Activated CD4-positive, alpha-beta T cell treated with anti-CD3 and anti-CD28 coated beads, Interleukin-2, amount 50 U/mL, for 1 hour (primary cell): ENCODE measurements around the gene LIMA1.
A peak's percentile ranks its signal among the peaks of the same experiment; 100 is the strongest.
"Not testable (repeated sequence)": the region's sequence is repeated elsewhere in the genome, so short reads cannot be mapped to it uniquely, and the experiment has no call there.

ENCODE experiments used
- DNase-seq: peaks from one replicate; pipeline ENCODE4 v3.0.0-alpha.2; 2020

The LIMA1 gene

GRCh38 chr12:50185301-50185895 lies 97.9 kb downstream of the LIMA1 start:
- no peak for DNase-seq

- DNase-seq = no peak
Observed at GRCh38 chr12:50184261-50184660, 99.1 kb downstream of the LIMA1 start.

DNA sequence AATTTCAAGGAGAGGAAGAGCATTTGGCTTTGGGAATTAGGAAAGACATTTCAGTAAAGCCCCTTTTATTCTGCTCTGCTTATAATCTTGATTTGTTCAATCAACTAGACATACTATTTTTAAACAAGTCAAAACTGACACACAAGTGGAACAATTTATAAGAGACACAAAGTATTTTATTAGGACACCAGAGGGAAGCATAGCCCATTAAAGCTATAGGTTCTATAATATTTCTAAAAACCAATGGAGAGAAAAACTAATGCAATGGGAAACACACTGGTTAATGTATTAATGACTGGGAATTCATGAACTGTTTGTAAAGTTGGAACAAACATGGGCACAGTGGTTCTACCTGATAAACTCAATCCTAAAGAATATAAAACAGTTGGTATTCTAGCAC lies 100.9 kb downstream of the LIMA1 start:
- DNase-seq = no peak

- no peak for DNase-seq
Observed at GRCh38 chr12:50181691-50182090, 101.6 kb downstream of the LIMA1 start.

GRCh38 chr12:50175716-50176026 lies 107.6 kb downstream of the LIMA1 start:
- no peak for DNase-seq

GRCh38 chr12:50174971-50175715 lies 108.2 kb downstream of the LIMA1 start:
- DNase-seq = no peak

GRCh38 chr12:50167049-50167828 lies 116.1 kb downstream of the LIMA1 start, which contains the start of gene CERS5:
CERS5 (minus strand) TSS chr12:50167369; CDS start chr12:50167297, 72 bp downstream.
- DNase-seq = peak; percentile 93

DNA sequence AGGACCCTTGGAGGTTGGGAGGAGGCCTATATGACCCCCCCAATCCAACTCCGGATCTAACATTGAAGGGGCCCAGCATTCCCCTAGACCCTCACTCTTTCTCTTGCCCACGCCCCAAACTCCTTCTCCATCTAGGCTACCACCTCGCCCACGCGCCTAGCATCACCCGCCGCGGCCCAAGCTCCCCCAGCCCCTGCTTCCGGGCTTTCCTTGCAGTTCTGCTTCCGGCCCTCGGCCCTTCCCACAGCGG lies 116.6 kb downstream of the LIMA1 start:
- DNase-seq = no peak

DNA sequence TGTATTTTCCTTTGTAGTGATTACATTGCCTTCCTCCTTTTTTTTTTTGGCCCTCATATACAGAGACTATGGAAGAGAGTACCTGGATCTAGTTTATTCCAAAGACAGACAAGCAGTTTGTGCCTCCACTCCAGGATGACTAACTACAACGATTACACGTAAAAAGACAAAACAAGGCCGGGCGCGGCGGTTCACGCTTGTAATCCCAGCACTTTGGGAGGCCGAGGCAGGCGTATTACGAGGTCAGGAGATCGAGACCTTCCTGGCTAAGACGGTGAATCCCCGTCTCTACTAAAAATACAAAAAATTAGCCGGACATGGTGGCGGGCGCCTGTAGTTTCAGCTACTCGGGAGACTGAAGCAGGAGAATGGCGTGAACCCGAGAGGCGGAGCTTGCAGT lies 118.4 kb downstream of the LIMA1 start:
- DNase-seq = no peak

GRCh38 chr12:50162230-50162629 lies 121.1 kb downstream of the LIMA1 start:
- no peak for DNase-seq

DNA sequence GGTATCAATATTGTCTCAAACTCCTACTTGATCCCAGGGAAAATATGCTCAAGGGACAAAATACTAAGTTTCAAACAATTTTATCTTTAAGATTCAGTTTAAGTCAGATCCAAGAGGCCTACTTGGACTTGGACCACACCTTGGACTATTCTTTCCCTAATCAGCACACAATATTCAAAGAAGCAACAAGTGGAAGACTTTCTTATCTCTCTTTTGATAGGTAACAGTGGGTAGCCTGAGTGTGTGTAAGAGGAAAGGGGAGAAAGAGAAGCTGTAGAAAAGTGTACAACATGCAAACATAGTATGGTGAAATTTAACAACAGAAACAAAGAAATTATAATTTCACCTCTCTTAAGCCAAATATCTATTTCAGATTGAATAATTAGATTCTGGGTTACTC lies 122.7 kb downstream of the LIMA1 start:
- DNase-seq = no peak

DNA sequence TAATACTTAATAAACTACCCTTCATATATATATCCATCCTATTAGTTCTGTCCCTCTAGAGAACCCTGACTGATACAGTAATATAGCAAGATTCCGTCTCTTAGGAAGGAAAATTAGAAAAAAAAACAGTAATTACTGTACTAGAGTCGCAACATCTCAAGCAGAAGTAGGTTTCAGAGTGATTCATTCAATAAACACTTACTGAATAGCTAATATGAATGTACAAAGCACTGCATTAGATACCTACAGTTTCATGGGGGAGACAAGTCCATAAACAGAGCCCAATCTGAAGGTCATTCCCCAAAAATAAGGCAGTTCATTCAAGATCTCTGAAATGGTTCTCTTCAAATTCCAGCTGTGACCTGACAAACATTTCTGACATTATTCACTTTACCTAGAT lies 126.1 kb downstream of the LIMA1 start:
- DNase-seq = no peak

DNA sequence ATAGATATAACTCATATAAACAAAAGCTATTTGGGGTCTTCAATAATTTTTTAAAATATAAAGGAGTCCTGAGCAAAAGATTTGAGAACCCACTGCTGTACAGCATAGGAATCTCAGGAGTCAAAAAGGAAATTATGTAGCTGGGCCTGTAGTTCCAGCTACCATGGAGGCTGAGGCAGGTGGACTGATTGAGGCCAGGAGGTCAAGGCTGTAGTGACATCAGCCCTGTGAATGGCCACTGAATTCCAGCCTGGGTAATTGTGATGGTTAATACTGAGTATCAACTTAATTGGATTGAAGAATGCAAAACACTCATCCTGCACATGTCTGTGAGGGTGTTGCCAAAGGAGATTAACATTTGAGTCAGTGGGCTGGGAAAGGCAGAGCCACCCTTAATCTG lies 126.7 kb downstream of the LIMA1 start:
- DNase-seq = no peak

DNA sequence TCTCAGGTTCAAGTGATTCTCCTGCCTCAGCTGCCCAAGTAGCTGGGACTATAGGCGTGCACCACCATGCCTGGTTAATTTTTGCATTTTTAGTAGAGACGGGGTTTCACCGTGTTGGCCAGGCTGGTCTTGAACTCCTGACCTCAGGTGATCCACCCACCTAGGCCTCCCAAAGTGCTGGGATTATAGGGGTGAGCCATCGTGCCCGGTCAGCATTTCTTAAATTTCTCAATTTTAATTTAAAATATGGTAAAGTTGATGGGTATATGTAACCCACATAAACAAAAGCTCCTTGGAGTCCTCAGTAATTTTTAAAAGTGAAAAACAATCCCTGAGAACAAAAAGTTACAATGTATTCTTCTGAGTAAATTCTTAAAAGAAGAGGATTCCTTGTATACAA lies 128.4 kb downstream of the LIMA1 start:
- DNase-seq = not testable (repeated sequence)

DNA sequence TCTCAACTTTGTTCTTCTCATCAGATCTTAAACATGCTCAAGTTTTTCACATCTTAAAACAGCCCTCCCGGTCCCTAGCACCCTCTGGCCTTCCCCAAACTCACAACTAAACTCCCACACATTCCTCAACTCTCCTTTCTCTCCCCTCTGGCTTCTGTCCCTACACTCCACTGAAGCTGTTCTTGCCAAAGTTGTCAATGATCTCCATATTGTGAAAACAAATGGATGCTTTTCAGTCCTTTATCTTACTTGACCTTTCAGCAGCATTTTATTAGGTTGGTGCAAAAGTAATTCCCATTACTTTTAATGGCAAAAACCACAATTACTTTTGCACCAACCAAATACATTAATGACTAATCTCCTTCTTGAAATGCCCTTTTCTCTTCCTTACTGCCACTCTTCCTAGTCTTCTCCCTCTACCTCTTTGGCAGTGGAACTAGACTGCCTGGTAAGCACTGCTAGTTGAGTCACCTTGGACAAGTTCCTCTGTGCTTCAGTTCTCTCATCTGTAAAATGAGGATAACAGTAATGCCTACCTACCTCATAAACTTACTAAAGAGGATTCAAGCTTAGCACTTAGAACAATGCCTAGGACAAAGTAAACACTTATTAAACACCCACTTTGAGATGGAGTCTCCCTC lies 132.2 kb downstream of the LIMA1 start:
- DNase-seq = no peak

DNA sequence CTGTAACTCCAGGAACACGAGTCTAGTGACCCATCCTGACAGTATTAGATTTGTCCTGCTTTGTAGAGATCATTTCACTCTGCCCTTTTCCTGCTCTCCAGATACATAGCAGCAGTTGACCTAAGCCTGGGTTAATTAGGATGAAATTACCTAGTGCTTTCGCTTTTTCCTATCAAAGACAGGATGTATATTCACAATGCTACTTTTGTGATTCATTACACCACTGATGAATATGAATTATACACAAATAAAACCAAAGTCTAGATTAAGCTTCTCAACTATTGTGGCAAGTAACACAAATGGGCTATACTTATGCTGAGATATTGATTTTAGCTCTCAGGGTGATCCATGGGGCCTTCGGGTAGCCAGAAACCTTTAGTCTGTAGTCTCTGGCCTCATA lies 134.0 kb downstream of the LIMA1 start:
- DNase-seq = no peak

- not testable (repeated sequence) for DNase-seq
Observed at GRCh38 chr12:50148011-50148410, 135.3 kb downstream of the LIMA1 start.

DNA sequence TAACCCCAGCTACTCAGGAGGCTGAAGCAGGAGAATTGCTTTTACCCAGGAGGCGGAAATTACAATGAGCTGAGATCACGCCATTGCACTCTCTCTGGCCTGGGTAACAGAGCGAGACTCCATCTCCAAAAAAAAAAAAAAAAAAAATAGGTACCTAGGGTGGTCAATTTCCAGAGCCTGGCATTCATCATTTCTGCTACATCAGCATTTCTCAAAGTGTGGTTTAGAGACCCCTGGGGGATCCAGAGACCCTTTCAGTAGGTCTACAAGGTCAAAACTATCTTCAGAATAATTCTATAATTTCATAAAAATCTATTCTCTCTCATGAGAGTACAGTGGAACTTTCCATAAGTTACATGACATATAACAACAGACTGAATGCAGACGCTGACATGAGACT lies 136.0 kb downstream of the LIMA1 start:
- DNase-seq = no peak

GRCh38 chr12:50145439-50145838 lies 137.9 kb downstream of the LIMA1 start:
- no peak for DNase-seq

GRCh38 chr12:50142993-50143392 lies 140.3 kb downstream of the LIMA1 start:
- DNase-seq = no peak

- no peak for DNase-seq
Observed at GRCh38 chr12:50132505-50133135, 150.7 kb downstream of the LIMA1 start.

GRCh38 chr12:50129290-50129689 lies 154.0 kb downstream of the LIMA1 start:
- DNase-seq = no peak

GRCh38 chr12:50127546-50127945 lies 155.8 kb downstream of the LIMA1 start:
- DNase-seq = no peak
